G401.6 (cell line): ENCODE results near the gene ZNF135.

Experiments
- FAIRE-seq: peaks from 2 replicates; lab custom pipeline; 2012; peaks lifted over from hg19 to GRCh38; lab: Jason Lieb, UNC

Gene ZNF135

GRCh38 chr19:58047672-58048071, 11.4 kb upstream of the ZNF135 start:
- FAIRE-seq, result no peak

GRCh38 chr19:58052256-58052655, 6.8 kb upstream of the ZNF135 start:
- FAIRE-seq, result no peak

GRCh38 chr19:58053480-58054156, 5.5 kb upstream of the ZNF135 start:
- FAIRE-seq, result no peak

DNA sequence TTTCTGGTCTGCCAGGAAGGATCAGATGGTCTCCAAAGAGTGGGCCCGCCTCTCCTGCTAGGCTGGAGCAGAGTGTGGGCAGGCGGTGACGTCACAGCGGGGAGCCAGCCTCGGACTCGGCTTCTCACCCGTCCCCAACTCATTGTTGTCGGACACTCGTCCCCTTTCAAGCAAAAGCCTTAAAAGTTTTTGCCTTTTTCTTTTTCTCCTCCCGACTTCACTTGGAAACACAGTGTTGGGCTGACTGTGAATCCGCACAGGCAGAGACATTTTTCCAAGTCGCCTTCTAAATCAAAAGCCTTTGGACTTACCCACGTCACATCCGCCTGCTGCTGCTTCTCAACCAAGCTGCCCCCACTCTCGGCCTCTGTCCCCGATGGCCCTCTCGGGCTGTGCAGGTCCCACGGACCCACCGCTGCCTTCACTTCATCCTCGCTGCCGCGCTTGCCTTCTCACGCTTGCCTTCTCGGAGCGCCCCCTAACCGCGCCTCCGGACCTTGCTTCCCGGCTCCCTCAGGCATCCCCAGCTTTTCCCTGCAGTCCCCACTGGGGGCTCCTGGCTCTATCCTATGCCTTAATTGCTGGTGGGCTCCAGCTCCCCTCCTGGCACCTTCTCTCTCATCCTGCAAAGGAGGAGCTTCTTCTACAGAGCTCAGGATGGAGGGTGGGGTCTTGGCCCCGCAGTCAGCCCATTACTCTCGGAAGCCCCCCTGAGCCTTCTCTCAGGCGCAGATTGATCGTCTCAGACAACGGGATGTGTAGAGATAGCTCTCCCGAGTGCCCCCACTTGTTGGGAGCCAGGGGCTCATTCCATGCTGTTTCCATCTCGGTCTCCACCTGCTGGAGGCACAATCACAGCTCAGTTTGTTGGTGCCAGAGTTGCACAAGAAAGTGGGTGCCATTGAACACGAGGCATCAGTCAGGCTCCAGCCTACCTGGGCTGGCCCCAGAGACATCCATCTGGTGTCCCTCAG, 3.9 kb upstream of the ZNF135 start:
- FAIRE-seq, result no peak

DNA sequence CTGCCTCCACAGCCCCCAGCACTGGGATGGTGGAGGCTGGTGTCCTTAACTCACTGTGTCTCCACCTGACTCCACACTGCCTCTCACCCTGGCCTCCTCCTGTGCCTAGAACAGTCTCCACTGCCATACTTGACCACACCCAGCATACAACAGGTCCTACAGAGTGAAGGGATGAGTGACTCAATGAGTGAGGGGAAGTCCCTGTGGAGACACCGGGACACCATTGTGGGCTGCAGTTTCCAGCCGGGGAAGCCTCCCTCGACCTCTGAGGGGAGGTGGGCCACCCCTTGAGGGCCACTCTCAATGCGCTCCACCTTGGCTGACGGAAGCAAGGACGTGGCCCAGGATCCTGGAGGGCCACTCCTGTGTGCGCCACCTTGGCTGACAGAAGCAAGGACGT, 2.8 kb upstream of the ZNF135 start:
- FAIRE-seq, result no peak

GRCh38 chr19:58056861-58057260, 2.2 kb upstream of the ZNF135 start:
- FAIRE-seq, result no peak

DNA sequence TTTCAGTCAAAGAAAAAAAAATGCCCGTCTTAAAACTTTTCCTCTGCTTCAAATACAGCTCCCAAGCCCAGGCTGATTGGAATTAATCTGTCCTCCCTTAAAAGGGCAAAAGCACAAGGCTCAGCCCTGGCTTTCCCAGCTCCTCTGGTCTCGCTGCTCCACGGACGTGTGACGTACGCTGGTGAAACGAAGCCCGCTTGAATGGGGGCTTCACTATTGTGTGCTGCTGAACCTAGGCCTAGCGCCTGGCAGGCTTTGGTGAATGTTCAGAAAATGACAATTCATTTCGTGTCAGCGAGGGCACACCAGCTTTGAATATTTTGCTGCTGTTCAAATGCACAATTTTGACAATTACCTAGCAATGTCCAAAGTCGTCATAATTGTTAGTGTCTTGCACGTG, 615 bp upstream of the ZNF135 start:
- no peak for FAIRE-seq

GRCh38 chr19:58059671-58060078, 593 bp downstream of the ZNF135 start:
- no peak for FAIRE-seq

GRCh38 chr19:58060231-58060630, 1.1 kb downstream of the ZNF135 start:
- no peak for FAIRE-seq

DNA sequence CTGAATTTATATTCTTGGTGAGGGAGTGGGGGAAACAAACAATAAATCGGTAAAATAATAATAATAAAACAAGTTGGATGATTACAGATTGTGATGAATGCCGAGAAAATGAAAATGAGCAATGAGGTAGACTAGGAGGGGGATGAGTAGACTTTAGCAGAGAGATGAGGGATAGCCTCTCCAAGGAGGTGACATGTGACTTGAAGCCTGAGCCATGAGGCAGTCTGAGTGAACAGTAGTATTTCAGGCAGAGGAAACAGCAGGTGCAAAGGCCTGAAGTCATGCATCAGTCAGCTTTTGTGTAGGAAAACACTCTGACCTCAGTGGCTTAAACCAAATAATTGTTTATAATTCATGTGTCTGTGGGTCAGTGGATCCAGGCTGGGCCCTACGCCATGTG, 4.6 kb downstream of the ZNF135 start:
- no peak for FAIRE-seq

DNA sequence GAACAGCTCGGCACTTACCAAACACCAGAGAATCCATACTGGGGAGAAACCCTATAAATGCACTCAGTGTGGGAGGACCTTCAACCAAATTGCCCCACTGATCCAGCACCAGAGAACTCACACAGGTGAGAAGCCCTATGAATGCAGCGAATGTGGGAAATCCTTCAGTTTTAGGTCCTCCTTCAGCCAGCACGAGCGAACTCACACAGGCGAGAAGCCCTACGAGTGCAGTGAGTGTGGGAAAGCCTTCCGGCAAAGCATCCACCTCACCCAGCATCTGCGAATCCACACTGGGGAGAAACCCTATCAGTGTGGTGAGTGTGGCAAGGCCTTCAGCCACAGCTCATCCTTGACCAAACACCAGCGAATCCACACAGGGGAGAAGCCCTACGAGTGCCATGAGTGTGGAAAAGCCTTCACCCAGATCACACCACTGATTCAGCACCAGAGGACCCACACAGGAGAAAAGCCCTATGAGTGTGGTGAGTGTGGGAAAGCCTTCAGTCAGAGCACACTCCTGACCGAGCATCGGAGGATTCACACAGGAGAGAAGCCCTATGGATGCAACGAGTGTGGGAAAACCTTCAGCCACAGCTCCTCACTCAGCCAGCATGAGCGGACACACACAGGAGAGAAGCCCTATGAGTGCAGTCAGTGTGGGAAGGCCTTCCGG, 8.3 kb downstream of the ZNF135 start:
- no peak for FAIRE-seq

- no peak for FAIRE-seq
Measured at GRCh38 chr19:58079792-58080191, 20.7 kb downstream of the ZNF135 start.

DNA sequence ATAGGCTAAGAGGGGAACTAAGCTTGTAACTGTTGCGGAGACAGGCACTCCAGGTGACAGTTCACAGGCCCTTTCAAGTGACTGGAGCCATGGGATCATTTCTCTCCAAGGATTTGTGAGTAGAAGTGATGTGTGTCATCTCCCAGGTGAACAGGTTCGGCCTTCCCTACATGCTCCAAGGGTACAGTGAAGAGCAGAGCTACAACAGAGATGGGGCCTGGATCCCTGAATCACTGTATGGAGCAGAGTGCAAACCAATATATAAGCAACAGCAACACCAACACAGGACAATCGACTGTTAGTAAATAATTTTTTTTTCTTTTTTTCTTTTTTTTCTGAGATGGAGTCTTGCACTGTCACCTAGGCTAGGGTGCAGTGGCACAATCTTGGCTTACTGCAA, 23.9 kb downstream of the ZNF135 start:
- no peak for FAIRE-seq

- no peak for FAIRE-seq
Measured at GRCh38 chr19:58084596-58085347, 25.7 kb downstream of the ZNF135 start.

GRCh38 chr19:58085348-58085875, 26.3 kb downstream of the ZNF135 start:
- FAIRE-seq, result no peak

GRCh38 chr19:58086825-58087710, 28.0 kb downstream of the ZNF135 start:
- no peak for FAIRE-seq

GRCh38 chr19:58088521-58089052, 29.5 kb downstream of the ZNF135 start:
- no peak for FAIRE-seq

DNA sequence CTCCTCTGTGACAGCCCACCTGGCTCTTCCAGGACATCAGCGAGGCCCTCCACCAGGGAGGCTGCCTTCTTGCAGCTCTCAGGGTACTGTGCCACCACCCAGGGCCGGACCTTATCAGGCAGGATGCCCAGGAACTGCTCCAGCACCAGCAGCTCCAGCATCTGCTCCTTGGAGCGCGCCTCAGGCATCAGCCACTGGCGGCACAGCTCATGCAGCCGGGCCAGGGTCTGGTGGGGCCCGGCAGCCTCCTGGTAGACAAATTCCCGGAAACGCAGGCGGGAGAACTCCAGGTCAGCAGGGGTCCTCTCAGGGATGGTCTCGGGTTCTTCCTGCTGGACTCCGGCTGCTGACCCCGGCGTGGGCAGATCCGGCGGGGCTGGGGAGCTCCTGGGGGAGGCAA, 30.8 kb downstream of the ZNF135 start:
- no peak for FAIRE-seq

- no peak for FAIRE-seq
Measured at GRCh38 chr19:58091251-58091995, 32.3 kb downstream of the ZNF135 start.

DNA sequence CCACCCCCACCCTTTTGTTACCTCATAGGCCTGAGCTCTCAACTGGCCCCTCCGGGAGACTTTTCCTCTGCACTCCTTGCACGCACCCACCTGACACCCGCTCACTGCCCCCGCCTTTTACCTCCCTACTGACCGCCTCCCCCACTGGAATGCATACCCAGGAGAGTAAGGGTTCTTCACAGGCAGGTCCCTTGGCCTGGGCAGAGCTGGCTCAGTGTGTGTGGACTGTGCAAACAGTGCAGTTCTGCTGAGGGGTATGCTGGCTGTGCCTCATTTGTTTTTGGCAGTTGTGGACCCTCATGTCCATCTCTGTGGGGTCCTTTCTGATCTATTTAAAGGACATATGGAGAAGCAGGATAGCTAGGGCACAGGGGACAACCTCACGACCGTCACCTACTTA, 34.0 kb downstream of the ZNF135 start:
- no peak for FAIRE-seq
